ENCODE measurements around the gene DR1. TPM values are rescaled to one million over a fixed set of nuclear protein-coding genes. Genes with fewer than 3 reads are reported as not detected.
"Not testable (repeated sequence)": the region's sequence is repeated elsewhere in the genome, so short reads cannot be mapped to it uniquely, and the experiment has no call there.

Gene DR1
- total RNA-seq, 1 donor from 2014 or later = 58.1 TPM

DNA sequence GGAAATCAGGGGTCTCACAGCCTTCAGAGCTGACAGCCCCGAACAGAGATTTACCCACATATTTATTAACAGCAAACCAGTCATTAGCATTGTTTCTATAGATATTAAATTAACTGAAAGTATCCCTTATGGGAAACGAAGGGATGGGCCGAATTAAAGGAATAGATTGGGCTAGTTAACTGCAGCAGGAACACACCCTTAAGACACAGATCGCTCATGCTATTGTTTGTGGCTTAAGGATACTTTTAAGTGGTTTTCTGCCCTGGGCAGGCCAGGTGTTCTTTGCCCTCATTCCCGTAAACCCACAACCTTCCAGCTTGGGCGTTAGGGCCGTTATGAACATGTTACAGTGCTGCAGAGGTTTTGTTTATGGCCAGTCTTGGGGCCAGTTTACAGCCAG, 40.6 kb downstream of the DR1 start:
- not testable (repeated sequence) for DNase-seq (ENCODE audit: low spot score)

DNA sequence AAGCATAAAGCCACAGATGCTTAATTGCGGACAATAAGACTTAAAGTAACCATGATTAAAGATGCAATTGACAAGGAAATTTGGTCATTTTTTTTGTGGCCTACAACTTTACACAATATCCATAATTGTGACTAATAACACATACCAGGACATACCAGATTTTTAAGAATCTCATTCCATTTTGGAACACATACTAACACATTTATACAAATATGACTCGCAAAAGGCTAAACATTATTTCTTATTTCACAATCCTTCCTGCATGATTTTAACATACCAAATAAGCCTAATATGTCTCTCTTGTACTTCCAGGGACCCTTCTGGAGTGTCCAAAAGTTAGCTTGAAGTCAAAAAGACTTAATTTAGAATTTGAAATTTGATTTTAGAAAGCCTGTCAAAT, 48.8 kb downstream of the DR1 start:
- no peak for DNase-seq (ENCODE audit: low spot score)

GRCh38 chr1:93395195-93395594, 49.5 kb downstream of the DR1 start:
- DNase-seq (ENCODE audit: low spot score) = no peak

- DNase-seq (ENCODE audit: low spot score) = no peak
These were observed 54.1 kb downstream of the DR1 start for GRCh38 chr1:93399781-93400180.

- no peak for DNase-seq (ENCODE audit: low spot score)
These were observed 62.5 kb downstream of the DR1 start for GRCh38 chr1:93408203-93408602.

DNA sequence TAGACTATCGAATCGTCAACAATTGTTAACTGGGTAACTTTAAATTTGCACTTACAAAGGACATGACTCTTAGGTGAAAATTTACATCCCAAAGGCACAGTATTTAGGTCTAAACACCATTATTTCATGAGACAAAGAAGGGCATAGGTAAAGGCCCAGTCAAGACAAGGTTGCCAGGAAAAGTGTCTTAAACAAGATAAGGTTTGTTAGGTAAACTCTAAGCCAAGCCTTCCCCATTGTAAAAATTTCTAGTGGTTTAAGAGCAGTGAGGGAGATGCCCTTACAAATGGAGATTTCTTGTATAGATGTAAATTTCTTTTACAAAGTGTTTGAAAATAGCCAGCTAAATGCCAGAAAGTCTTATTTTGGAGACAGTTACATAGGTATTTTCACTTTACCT, 65.3 kb downstream of the DR1 start:
- DNase-seq (ENCODE audit: low spot score) = no peak

DNA sequence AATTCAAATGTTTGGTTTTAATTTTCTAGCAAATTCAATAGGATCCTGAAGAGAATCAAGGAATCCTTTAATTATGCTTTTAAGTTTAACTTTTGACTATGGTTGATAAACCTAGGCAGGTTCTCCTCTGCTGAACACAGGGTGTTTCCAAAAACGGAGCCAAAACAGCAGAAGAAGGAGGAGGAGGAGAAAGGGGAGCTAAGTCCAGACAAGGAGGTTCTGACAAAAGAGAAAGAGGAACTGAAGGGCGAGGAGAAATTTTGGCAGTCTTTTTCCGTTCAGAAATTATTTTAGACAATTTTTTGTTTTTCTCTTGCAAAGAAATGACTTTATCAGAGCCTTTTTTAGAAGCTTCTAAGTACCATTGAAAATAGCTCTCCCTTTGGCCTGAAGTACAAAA, 69.0 kb downstream of the DR1 start:
- DNase-seq (ENCODE audit: low spot score) = no peak

- DNase-seq (ENCODE audit: low spot score) = no peak
These were observed 69.6 kb downstream of the DR1 start for GRCh38 chr1:93415296-93415695.

GRCh38 chr1:93416183-93416582, 70.5 kb downstream of the DR1 start:
- no peak for DNase-seq (ENCODE audit: low spot score)

Other genes starting within 250 kb of the DR1 start
- gene TMED5, start 165.5 kb upstream of the DR1 start, total RNA-seq = 98.0 TPM
- gene CCDC18, start 165.2 kb upstream of the DR1 start, total RNA-seq = 2.8 TPM
- gene FNBP1L, start 102.2 kb downstream of the DR1 start, total RNA-seq = 57.1 TPM